ENCODE data around the gene C1QB.

The C1QB gene

GRCh38 chr1:22652881-22653316, at the start of gene C1QB:
Gene C1QB, plus strand, starts transcription at chr1:22653236. Its CDS starts 6,227 bp downstream, at chr1:22659463.
- DNase-seq: no peak

- DNase-seq: no peak
These were observed 46.9 kb upstream of the C1QB start for GRCh38 chr1:22606161-22606560.

- DNase-seq: no peak
These were observed 45.9 kb upstream of the C1QB start for GRCh38 chr1:22607154-22607553.

GRCh38 chr1:22608361-22608760, 44.7 kb upstream of the C1QB start:
- DNase-seq: no peak

- no peak for DNase-seq
These were observed 43.7 kb upstream of the C1QB start for GRCh38 chr1:22609291-22609690.

GRCh38 chr1:22611530-22611947, 41.5 kb upstream of the C1QB start:
- DNase-seq: no peak

- DNase-seq: no peak
These were observed 40.1 kb upstream of the C1QB start for GRCh38 chr1:22612671-22613571.

GRCh38 chr1:22613572-22613918, 39.5 kb upstream of the C1QB start:
- DNase-seq: no peak

- DNase-seq: no peak
These were observed 39.1 kb upstream of the C1QB start for GRCh38 chr1:22613951-22614350.

GRCh38 chr1:22615886-22616285, 37.1 kb upstream of the C1QB start:
- no peak for DNase-seq

GRCh38 chr1:22616571-22616970, 36.5 kb upstream of the C1QB start:
- no peak for DNase-seq

GRCh38 chr1:22618056-22618455, 35.0 kb upstream of the C1QB start:
- DNase-seq: no peak

- DNase-seq: no peak
These were observed 33.8 kb upstream of the C1QB start for GRCh38 chr1:22619252-22619651.

- DNase-seq: no peak
These were observed 33.2 kb upstream of the C1QB start for GRCh38 chr1:22619798-22620197.

- no peak for DNase-seq
These were observed 31.3 kb upstream of the C1QB start for GRCh38 chr1:22621761-22622160.

GRCh38 chr1:22625262-22625925, 27.6 kb upstream of the C1QB start:
- DNase-seq: no peak

GRCh38 chr1:22626237-22627157, 26.5 kb upstream of the C1QB start:
- DNase-seq: no peak

- DNase-seq: no peak
These were observed 25.7 kb upstream of the C1QB start for GRCh38 chr1:22627331-22627730.

- no peak for DNase-seq
These were observed 24.2 kb upstream of the C1QB start for GRCh38 chr1:22628698-22629444.

- DNase-seq: no peak
These were observed 23.1 kb upstream of the C1QB start for GRCh38 chr1:22629886-22630285.

- no peak for DNase-seq
These were observed 19.2 kb upstream of the C1QB start for GRCh38 chr1:22633697-22634463.

- DNase-seq: no peak
These were observed 17.6 kb upstream of the C1QB start for GRCh38 chr1:22635436-22635835.
